ENCODE data around the gene OSGIN1.

OSGIN1 gene

GRCh38 chr16:83929811-83930555 is 23.1 kb upstream of the OSGIN1 start:
- Histone ChIP-seq H3K36me3 (ENCODE audit: control insufficient read depth, insufficient read depth, low read length) (no peaks in the 10 kb centered on the region; the same call in 1 of the 2 replicates), H3K4me3 (replicated peaks; ENCODE audit: low read depth, low read length) (no peak overlapping the region), H3K27me3 (replicated peaks; ENCODE audit: control insufficient read depth, insufficient read depth, low read length) (no peaks in the 10 kb centered on the region)
- no peak for TF ChIP-seq CTCF (IDR thresholded peaks at IDR 0.05; ENCODE audit: insufficient read depth, low read length, poor library complexity, severe bottlenecking)
- no peak for DNase-seq (ENCODE audit: extremely low read depth, insufficient read length)

GRCh38 chr16:83930730-83931500 is 22.1 kb upstream of the OSGIN1 start:
- Histone ChIP-seq H3K36me3 (ENCODE audit: control insufficient read depth, insufficient read depth, low read length) (no peaks in the 10 kb centered on the region; the same call in 1 of the 2 replicates), H3K4me3 (replicated peaks; ENCODE audit: low read depth, low read length) (no peak overlapping the region), H3K27me3 (replicated peaks; ENCODE audit: control insufficient read depth, insufficient read depth, low read length) (no peaks in the 10 kb centered on the region)
- no peak for TF ChIP-seq CTCF (IDR thresholded peaks at IDR 0.05; ENCODE audit: insufficient read depth, low read length, poor library complexity, severe bottlenecking)
- no peak for DNase-seq (ENCODE audit: extremely low read depth, insufficient read length)

GRCh38 chr16:83931556-83931955 is 21.5 kb upstream of the OSGIN1 start:
- Histone ChIP-seq H3K4me3 (replicated peaks; ENCODE audit: low read depth, low read length) (no peak overlapping the region), H3K36me3 (ENCODE audit: control insufficient read depth, insufficient read depth, low read length) (no peaks in the 10 kb centered on the region; the same call in 1 of the 2 replicates), H3K27me3 (replicated peaks; ENCODE audit: control insufficient read depth, insufficient read depth, low read length) (no peaks in the 10 kb centered on the region)
- DNase-seq (ENCODE audit: extremely low read depth, insufficient read length), result no peak
- TF ChIP-seq CTCF (IDR thresholded peaks at IDR 0.05; ENCODE audit: insufficient read depth, low read length, poor library complexity, severe bottlenecking), result no peak

GRCh38 chr16:83932304-83932703 is 20.7 kb upstream of the OSGIN1 start:
- no peaks in the 10 kb centered on the region; the same call in 1 of the 2 replicates for H3K36me3 ChIP-seq (ENCODE audit: control insufficient read depth, insufficient read depth, low read length)
- TF ChIP-seq CTCF (IDR thresholded peaks at IDR 0.05; ENCODE audit: insufficient read depth, low read length, poor library complexity, severe bottlenecking), result no peak

GRCh38 chr16:83932955-83933673 is 19.9 kb upstream of the OSGIN1 start:
- Histone ChIP-seq H3K27me3 (replicated peaks; ENCODE audit: control insufficient read depth, insufficient read depth, low read length) (no peaks in the 10 kb centered on the region), H3K4me3 (replicated peaks; ENCODE audit: low read depth, low read length) (no peak overlapping the region), H3K36me3 (ENCODE audit: control insufficient read depth, insufficient read depth, low read length) (no peaks in the 10 kb centered on the region)
- DNase-seq (ENCODE audit: extremely low read depth, insufficient read length), result no peak
- no peak for TF ChIP-seq CTCF (IDR thresholded peaks at IDR 0.05; ENCODE audit: insufficient read depth, low read length, poor library complexity, severe bottlenecking)

More at GRCh38 chr16:83932304-83932703, 20.7 kb upstream of the OSGIN1 start:
- no peak for DNase-seq (ENCODE audit: extremely low read depth, insufficient read length)
- H3K4me3 ChIP-seq (replicated peaks; ENCODE audit: low read depth, low read length), result no peak overlapping the region
- H3K27me3 ChIP-seq (replicated peaks; ENCODE audit: control insufficient read depth, insufficient read depth, low read length), result no peaks in the 10 kb centered on the region
